ENCODE data around the gene TUBA4B. TPM values are rescaled to one million over a fixed set of nuclear protein-coding genes. Genes with fewer than 3 reads are reported as not detected.

Gene TUBA4B
- total RNA-seq, 1 donor from 2014 or later = not detected

- TF ChIP-seq CTCF (IDR thresholded peaks at IDR 0.05; ENCODE audit: unreplicated experiment) = no peak
- DNase-seq (ENCODE audit: low spot score, unreplicated experiment) = no peak
- Mint-ChIP-seq H3K4me1 (ENCODE audit: low read depth) (peaks cover 4% of the 10 kb centered on the region), H3K27me3 (peaks cover 25% of the 10 kb centered on the region), H3K36me3 (ENCODE audit: insufficient read depth) (no peaks in the 10 kb centered on the region), H3K9me3 (ENCODE audit: low read depth) (no peaks in the 10 kb centered on the region), H3K27ac (no peak overlapping the region), H3K4me3 (ENCODE audit: low read depth) (no peak overlapping the region)
Measured at GRCh38 chr2:219270055-219270372, 17.0 kb downstream of the TUBA4B start.

GRCh38 chr2:219271021-219271420 is 18.0 kb downstream of the TUBA4B start:
- DNase-seq (ENCODE audit: low spot score, unreplicated experiment) = no peak
- H3K9me3 Mint-ChIP-seq (ENCODE audit: low read depth) = no peaks in the 10 kb centered on the region
- H3K4me3 Mint-ChIP-seq (ENCODE audit: low read depth) = no peak overlapping the region
- H3K36me3 Mint-ChIP-seq (ENCODE audit: insufficient read depth) = no peaks in the 10 kb centered on the region
- H3K27ac Mint-ChIP-seq = no peak overlapping the region
- no peak for TF ChIP-seq CTCF (IDR thresholded peaks at IDR 0.05; ENCODE audit: unreplicated experiment)
- H3K27me3 Mint-ChIP-seq = peaks cover 25% of the 10 kb centered on the region
- peaks cover 4% of the 10 kb centered on the region for H3K4me1 Mint-ChIP-seq (ENCODE audit: low read depth)

- Mint-ChIP-seq H3K27me3 (peaks cover 25% of the 10 kb centered on the region), H3K4me3 (ENCODE audit: low read depth) (no peak overlapping the region), H3K9me3 (ENCODE audit: low read depth) (no peaks in the 10 kb centered on the region), H3K27ac (no peak overlapping the region), H3K4me1 (ENCODE audit: low read depth) (peaks cover 4% of the 10 kb centered on the region), H3K36me3 (ENCODE audit: insufficient read depth) (no peaks in the 10 kb centered on the region)
- DNase-seq (ENCODE audit: low spot score, unreplicated experiment) = no peak
- TF ChIP-seq CTCF (IDR thresholded peaks at IDR 0.05; ENCODE audit: unreplicated experiment) = no peak
Measured at GRCh38 chr2:219272356-219272755, 19.3 kb downstream of the TUBA4B start.

GRCh38 chr2:219272995-219273394 is 20.0 kb downstream of the TUBA4B start:
- TF ChIP-seq CTCF (IDR thresholded peaks at IDR 0.05; ENCODE audit: unreplicated experiment) = no peak
- peaks cover 25% of the 10 kb centered on the region for H3K27me3 Mint-ChIP-seq
- H3K4me1 Mint-ChIP-seq (ENCODE audit: low read depth) = peaks cover 7% of the 10 kb centered on the region

GRCh38 chr2:219273937-219274336 is 20.9 kb downstream of the TUBA4B start:
- Mint-ChIP-seq H3K9me3 (ENCODE audit: low read depth) (no peaks in the 10 kb centered on the region), H3K4me1 (ENCODE audit: low read depth) (peaks cover 15% of the 10 kb centered on the region), H3K27me3 (peaks cover 24% of the 10 kb centered on the region), H3K36me3 (ENCODE audit: insufficient read depth) (no peaks in the 10 kb centered on the region), H3K27ac (no peak overlapping the region), H3K4me3 (ENCODE audit: low read depth) (no peak overlapping the region)
- no peak for TF ChIP-seq CTCF (IDR thresholded peaks at IDR 0.05; ENCODE audit: unreplicated experiment)
- no peak for DNase-seq (ENCODE audit: low spot score, unreplicated experiment)

More at GRCh38 chr2:219272995-219273394, 20.0 kb downstream of the TUBA4B start:
- Mint-ChIP-seq H3K4me3 (ENCODE audit: low read depth) (no peak overlapping the region), H3K36me3 (ENCODE audit: insufficient read depth) (no peaks in the 10 kb centered on the region), H3K9me3 (ENCODE audit: low read depth) (no peaks in the 10 kb centered on the region), H3K27ac (no peak overlapping the region)
- DNase-seq (ENCODE audit: low spot score, unreplicated experiment) = no peak

All from progenitor cell of endocrine pancreas (in vitro differentiated cells).